GM18858 (cell line): Measurements from ENCODE around the gene ZNF133.
"Not testable (repeated sequence)": the region's sequence is repeated elsewhere in the genome, so short reads cannot be mapped to it uniquely, and the experiment has no call there.

Source experiments
- ATAC-seq: cut with Tn5 transposase; IDR thresholded peaks from one replicate; pipeline ENCODE4 v1.9.1; 2021; ENCODE audit not compliant: unreplicated experiment

ZNF133 gene

DNA sequence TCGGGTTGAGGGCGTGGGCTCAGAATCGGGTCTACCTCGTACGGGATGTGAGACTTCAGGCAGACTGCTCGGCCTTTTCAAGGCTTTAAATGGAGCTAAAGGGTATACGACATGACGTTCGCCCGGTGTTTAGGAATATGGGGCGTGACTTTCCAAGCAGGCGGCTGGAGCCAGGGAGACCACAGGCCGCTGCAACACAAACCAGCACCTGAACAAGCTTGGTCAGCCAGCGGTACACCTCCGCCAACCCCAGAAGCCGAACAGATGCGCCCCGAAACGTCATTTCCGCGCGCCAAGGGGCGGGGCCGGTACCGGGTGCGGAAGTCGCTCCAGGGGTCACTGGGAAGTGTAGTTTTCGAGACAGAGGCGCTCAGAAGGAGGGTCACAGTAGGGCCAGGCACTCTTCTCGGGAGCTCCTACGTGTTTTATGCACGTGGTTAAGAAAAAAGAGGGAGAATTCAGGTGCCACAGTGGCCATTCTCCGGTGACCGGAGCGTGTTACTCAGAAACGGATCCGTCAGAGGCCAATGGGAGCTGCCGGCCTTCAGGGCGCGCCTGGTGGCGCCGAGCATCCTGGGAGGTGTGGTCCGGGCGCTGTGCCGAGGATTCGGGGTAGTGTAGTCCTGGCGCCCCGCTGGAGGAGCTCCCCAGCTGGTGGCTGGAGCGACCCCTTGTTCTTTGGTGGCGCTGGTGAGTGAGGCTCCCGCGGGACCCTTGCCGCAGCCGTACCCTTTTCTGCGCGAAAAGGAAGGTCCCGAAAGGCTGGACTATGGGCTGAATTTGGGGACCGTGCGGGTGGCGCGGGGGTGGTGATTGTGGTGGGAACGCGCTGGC lies at the start of gene ZNF133:
Gene ZNF133 (plus strand): TSS at position 613 of the 834 bp plus-strand sequence. CDS start 17,160 bp downstream, outside the sequence.
- peak; percentile 92 for ATAC-seq

DNA sequence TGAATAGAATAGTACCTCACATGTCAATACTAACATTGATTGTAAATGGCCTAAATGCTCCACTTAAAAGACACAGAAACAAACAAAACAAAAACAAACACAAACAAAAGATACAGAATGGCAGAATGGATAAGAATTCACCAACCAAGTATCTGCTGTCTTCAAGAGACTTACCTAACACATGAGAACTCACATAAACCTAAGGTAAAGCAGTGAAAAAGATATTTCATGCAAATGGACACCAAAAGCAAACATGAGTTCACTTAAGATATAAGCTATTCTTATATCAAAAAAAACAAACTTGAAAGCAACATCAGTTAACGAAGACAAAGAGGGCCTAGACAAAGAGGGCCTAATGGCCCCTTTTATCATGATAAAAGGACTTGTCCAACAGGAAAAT lies 47.3 kb upstream of the ZNF133 start:
- ATAC-seq, result no peak

DNA sequence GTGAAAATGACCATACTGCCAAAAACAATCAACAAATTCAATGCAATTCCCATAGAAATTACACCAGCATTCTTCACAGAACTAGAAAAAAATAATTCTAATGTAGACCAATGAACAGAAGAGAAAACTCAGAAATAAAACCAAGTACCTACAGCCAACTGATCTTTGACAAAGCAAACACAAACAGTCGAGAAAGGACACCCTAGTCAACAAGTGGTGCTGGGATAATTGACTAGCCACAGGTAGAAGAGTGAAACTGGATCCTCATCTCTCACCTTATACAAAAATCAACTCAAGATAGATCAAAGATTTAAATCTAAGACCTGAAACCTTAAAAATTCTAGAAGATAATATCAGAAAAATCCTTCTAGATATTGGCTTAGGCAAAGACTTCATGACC lies 44.5 kb upstream of the ZNF133 start:
- no peak for ATAC-seq

DNA sequence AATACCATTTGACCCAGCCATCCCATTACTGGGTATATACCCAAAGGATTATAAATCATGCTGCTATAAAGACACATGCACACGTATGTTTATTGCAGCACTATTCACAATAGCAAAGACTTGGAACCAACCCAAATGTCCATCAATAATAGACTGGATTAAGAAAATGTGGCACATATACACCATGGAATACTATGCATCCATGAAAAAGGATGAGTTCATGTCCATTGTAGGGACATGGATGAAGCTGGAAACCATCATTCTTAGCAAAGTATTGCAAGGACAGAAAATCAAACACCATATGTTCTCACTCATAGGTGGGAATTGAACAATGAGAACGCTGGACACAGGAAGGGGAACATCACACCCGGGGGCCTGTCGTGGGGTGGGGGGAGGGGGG lies 39.8 kb upstream of the ZNF133 start:
- not testable (repeated sequence) for ATAC-seq

DNA sequence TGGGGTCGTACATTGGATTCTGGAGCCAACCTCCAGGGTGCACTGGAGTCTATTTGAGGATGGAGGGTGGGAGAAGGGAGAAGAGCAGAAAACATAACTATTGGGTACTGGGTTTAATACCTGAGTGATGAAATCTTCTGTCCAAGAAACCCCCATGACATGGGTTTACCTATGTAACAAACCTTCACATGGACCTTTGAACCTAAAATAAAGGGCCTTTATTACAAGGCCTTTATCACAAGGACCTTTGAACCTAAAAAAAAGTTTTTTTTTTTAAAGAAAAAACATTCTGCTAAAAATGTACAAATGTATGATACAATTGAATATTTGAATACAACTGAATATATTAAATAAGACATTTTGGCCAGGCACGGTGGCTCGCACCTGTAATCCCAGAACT lies 38.1 kb upstream of the ZNF133 start:
- ATAC-seq, result no peak

DNA sequence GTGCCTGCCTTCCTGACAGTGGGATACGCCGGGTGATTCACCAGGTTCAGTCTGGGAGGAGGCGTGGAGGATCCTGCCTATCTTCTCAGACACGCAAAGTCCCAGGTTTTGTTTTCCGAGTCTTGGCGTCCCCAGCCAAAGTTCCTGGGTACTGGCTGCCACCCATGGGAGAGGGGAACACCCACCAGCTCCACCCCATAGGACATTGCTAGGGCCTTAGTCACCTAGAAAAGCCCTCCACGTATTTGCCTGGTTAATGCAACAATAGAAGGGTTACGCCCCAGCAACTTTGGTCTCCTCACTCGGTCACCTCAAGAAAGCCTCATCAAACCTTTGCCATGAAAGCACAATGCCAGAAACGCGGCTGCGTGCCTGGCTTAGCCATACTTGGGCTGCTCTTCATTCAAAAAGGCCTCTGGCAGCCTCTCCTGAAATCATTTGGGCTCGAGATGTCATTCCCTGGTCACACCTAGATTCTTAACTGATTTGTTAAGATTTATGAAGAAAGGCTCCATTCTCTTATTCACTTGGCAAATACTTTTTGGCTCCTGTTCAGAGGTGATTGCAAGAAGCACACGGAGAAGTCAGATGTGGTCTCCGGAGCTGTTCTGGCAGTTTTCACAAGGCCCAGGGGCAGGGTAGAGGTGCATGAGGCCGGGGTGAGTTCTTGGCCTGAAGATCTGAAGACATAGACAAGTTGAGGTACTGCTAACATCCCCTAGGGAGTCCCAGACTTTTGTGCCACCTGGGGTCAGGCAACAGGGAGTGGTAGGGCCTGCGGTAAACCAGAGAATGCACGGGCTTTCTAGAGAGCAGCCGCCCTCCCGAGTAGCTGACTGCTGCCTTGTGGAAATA lies 35.5 kb upstream of the ZNF133 start:
- no peak for ATAC-seq

DNA sequence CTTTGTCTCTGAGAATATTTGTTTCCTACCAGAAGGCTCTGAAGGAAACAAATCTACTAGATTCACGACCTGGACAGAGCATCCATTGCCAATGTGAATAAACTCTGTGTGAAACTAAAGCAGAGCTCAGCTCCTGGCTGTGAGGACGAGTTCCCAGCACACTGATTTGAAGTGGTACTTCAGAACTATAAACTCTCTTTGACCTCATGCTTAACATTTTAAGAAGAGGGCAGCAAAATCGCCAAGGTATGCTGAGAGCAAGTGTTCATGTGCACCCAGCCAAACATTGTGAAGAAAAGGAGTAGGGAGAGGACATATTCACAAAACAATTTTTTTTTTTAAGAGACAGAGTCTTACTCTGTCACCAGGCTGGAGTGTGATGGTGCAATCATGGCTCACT lies 33.7 kb upstream of the ZNF133 start:
- no peak for ATAC-seq

DNA sequence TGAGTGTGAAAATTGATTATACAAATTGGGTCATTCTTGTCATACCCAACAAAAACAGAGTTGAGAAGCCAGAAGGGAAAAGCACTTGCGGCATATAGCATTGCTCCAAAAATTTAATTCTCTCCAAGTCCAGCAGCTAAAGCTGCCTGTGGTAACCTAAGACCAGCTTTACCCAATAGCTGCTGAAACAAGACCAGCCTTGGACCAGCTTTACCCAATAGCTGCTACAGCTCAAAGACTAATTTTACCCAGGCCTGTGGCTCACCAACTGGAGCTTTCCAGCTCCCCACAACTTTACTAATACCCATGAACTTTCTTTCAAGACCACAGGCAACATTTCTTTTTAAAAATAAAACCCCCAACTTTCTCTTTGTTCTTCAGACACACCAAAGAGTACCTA lies 32.8 kb upstream of the ZNF133 start:
- ATAC-seq, result no peak

DNA sequence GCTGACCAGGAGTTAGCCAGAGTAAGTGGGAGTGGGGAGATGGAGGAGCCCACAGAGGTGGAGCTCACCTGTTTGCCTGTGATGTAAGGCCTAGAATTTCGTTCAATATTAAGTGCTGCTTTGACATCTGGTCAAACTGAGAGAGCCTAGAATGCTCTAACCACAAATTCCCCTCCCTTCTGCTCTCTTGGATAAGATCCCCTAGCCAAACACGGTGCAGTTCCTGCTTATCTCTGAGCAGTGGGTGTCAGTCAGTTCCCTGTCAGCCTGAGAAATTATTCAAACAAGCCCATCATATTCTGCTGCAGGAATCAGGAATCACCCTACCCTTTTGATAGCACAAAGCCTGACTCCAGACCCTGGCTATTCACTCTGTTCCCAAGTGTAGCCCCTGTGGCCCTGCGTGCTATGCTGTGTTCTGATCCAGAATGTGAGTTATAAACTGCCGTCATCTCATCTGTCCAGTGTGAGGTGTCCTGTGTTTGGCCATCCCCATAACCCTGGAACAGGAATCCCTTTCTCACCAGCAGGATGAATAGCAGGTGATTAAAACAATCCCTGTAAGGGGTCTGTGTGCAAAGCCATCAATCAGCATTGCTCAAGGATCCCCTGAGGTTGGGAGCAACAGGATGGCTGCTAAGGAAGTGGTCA lies 31.8 kb upstream of the ZNF133 start:
- ATAC-seq, result no peak

DNA sequence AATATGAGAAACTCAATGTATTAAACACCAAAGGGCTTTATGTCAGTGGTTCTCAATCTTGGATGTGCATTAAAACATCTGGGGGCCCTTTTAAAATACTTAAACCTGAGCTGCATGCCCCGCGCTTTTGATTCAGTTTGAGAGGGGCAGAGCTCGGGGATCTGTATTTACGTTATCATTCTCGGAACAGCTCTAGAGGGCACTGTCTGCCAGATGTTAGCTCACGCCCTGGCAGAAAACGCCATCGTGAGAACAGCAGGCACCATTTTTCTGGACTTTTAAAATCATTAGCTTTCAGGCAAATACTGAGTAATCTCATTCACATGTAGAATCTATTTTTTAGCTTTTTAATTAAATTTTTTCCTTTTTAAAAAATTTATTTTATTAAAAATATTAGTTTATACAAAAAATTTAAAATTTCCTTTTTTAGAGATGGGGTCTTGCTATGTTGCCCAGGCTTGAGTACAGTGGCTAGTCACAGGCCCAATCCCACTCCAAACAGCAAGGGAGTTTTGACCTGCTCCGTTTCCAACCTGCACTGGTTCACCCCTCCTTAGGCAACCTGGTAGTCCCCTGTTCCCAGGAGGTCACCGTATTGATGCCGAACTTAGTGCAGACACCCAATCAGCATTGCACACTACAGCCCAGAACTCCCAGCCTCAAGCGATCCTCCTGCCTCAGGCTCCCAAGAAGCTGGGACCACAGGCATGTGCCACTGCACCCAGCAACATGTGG lies 30.0 kb upstream of the ZNF133 start:
- ATAC-seq, result no peak

DNA sequence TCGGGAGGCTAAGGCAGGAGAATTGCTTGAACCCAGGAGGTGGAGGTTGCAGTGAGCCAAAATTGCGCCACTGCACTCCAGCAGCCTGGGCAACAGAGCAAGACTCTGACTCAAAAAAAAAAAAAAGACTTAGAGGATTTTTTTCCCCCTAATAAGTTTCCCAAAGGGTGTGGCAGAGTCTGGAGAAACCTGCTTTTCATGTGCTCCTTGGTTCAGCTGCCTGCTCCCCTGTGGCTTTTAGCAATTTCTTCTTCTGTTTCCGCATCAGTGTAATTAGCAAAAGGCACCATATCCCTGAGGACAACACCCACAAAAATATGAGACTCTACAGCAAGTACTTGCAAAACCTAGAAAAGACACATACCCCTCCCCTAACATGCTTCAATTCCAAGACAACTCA lies 28.6 kb upstream of the ZNF133 start:
- ATAC-seq, result no peak

DNA sequence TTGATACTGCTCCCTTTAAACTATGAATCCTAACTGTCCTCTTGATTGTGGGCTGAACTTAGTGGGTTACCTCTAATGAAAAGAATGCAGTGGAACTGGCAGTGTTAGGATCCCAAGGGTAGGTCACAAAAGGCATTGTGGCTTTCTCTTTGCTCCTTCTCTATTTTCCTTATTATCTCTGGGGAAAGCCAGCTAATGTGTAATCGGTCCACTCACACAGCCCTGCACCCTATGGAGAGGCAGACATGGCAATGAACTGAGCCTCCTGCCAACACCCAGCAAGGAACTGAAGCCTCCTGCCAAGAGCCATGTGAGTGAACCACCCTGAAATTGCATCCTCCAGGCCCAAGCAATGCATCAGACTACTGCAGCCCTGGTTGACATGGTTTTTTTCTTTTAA lies 24.6 kb upstream of the ZNF133 start:
- no peak for ATAC-seq

DNA sequence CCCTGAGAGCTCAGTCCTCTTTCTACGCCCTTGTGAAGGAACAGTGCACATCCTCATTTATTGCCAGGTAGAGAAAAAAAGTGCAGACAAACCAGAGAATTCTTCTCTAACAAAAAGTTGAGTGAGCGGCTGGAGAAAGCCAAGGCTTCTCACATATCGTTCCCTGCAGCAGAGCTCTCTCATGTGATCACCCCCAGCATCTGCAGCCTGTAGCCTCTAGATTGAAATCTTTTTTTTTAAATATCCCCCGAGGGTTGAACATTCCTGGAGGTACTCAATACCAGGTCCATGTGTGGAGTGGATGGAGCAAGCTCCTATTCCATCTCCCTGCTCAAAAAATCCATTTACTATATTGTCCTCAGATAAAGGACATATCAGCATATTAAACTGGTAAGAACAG lies 22.9 kb upstream of the ZNF133 start:
- ATAC-seq, result no peak

DNA sequence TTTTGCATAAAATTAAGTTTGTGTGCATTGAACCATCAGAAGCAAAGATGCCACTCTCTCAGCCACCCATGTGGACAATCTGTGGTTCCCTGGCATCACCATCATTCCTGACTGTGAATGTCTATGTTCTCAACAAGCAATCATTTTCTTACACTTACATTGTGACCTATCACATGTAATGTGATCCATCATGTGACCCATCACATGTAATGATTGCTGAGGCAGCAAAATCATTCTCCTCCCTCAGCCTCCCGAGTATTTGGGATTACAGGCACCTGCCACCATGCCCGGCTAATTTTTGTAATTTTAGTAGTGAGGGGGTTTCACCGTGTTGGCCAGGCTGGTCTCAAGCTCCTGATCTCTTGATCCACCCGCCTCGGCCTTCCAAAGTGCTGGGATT lies 22.0 kb upstream of the ZNF133 start:
- no peak for ATAC-seq

DNA sequence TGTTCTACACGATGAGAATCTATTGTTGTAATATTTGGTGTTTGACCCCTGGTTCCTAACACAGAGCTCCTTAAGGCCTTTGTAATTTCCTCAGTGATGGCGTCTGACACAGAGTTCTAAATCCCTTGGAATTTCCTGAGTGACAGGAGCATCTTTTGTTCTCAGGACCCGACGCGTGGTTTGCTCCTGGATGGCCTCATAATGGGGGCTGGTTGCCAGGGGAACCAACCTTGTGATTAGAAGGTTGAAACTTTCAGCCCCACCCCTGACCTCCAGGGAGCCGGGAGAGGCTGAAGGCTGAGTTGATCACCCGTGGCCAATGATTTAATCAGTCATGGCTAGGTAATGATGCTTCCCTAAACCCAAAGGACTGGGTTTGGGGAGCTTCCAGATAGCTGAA lies 20.5 kb upstream of the ZNF133 start:
- no peak for ATAC-seq

DNA sequence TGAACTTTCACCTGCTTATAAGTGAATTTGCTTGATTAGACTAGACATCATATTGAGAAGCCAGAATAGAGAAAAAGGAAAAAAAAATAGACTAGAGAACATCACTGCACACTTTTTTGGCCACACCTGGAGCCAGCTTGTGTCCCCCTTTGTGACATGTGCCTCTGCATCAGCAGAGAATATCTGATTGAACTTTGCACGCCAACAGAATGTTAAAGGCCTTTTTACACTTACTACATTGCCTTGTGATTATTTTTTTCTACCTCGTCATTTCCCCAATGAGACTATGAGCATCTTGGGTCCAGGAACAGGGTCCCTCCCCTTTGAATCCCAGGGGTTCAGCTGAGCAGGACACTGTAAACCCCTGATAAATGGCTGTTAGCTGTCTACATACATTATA lies 17.2 kb upstream of the ZNF133 start:
- no peak for ATAC-seq

DNA sequence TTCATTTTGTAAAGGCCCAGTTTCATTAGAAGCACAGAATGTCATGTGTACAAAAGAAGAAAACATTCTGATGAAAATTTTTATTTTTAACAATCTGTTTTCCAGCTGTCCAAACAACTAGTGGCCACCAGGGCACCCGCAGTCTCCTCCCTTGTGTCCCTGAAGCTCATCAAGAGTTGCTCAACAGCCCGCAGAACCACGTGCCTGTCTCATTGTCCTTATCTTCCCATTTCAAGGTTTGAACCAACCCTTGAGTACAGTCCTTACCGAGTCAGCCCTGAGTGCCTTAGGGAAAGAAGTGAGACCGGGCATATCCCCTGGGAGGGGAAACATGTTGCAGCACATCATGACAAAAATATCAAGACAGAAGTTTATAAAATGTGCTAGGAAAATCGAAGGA lies 15.9 kb upstream of the ZNF133 start:
- no peak for ATAC-seq

DNA sequence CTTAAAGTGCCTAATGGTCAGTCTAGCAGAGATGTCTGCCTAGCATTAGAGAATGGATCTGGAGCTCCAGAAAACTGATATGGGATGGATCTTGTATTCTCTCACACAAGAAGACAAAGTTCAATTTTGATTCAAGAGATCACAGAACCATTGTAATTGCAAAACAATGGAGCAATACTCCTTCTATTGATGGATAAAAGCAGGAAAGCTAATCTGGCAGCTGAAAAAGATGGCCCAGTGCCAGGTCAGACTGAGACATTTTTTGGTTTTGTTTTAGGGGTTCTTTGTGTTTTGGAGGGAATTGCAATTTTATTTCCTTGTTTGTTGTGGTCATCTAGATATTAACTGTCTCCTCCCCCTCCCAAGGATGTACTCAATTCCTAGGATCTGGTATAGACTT lies 14.6 kb upstream of the ZNF133 start:
- ATAC-seq, result no peak

DNA sequence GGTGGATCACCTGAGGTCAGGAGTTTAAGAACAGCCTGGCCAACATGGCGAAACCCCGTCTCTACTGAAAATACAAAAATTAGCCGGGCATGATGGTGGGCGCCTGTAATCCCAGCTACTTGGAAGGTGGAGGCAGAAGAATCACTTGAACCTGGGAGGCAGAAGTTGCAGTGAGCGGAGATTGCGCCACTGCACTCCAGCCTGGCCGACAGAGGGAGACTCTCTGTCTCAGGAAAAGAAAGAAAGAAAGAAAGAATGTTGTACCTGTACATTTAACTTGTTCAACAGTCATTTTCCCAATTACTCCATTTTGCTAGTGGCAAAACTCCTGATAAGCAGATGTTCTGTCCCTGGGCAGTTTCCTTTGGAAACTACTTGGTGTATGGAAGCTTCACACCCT lies 12.4 kb upstream of the ZNF133 start:
- ATAC-seq, result not testable (repeated sequence)

DNA sequence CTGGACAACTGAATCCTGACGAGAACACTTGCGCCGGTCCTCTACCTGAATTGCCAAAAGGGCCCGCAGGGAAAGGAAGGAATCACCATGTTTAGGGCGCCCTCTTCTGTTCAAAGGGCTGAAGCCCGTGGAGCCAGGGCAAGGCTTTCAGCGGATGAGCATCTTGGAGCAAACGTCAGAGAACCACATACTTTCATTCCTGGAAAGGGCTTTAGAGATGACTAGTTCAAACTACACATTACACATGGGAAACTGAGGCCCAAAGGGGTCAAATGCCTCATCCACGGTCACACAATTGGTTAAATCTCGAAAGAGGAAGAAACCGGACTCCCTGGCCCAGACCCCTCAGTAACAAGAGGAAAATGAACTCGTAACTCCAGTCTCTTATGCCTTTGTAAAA lies 11.5 kb upstream of the ZNF133 start:
- ATAC-seq, result no peak

DNA sequence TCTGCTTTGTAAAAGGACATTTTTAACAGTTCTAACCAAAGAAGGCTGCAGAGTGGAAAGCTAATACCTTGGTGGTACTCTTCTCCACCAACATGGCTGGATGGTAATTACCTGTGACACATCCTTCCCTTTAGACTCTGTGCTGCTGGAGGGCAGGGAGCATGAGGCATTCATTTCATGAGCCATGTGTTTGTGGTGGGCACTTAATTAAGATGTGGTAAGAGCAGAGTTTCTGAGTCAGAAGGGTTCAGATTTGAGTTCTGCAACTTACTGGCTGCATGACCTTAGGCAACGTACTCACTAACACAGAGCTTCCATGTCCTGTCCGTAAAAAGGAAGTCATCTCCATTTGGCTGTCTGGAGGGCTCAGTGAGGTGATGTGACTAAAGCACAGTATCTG lies 9.1 kb upstream of the ZNF133 start:
- ATAC-seq, result no peak
